DMS53 treated with DMSO at 0.1 percent for 48 hours (cell line): ENCODE results near the gene HPSE2.
"Not testable (repeated sequence)": the region's sequence is repeated elsewhere in the genome, so short reads cannot be mapped to it uniquely, and the experiment has no call there.

ENCODE experiments used
- DNase-seq: peaks from one replicate; lab custom pipeline; 2025; ENCODE audit not compliant: unreplicated experiment; lab: John Stamatoyannopoulos, UW

The HPSE2 gene

DNA sequence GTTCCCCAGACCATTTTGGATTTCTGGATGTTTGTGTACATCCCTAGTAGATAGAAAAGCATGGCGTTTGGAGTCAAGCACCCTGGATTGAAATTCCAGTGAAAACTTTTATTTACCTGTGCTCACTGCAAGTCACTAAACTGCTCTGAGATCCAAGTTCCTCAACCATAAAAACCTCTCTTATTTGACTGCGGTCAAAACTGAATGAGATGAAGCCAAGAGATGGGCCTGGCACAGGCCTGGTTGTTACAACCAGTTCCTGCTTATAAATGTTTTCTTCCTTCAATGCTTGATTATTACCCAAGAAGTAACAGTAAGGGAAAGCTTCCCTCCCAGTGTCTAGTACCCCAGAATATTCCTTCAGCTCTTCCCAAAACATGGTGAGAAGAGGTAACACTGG lies 718.0 kb downstream of the HPSE2 start:
- no peak for DNase-seq

DNA sequence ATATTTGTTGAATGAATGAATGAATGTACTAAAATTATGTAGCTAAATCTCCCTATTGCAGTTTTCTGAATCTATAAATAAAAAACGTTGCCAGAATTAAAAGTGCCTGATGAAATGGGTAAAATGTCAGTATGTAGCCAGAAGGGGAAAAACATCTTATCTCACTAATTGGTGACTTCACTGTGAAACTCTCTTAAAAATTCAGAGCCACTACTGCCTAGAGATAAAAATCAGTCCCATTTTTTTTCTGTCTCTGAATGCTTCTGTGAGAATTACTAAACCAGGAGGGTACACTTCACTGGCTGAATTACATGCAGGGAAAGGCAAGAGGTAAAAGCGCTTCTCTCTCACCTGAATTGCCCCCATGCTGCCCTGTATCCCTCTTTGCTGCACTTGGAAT lies 719.3 kb downstream of the HPSE2 start:
- no peak for DNase-seq

DNA sequence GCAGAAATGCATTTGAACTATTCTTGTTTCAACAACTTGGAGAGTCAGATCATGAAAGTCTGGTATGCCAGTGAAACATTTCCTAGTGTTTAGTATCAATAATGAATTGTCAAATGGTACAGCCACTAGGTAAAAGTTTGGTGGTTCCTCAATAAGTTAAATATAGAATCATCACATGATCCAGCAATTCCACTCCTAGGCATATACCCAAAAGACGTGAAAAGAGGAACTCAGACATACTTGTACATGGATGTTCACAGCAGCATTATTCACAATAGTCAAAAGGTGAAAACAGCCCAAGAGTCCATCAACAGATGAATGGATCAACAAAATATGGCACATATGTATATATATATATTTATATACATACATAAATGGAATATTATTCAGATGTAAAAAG lies 721.9 kb downstream of the HPSE2 start:
- no peak for DNase-seq

DNA sequence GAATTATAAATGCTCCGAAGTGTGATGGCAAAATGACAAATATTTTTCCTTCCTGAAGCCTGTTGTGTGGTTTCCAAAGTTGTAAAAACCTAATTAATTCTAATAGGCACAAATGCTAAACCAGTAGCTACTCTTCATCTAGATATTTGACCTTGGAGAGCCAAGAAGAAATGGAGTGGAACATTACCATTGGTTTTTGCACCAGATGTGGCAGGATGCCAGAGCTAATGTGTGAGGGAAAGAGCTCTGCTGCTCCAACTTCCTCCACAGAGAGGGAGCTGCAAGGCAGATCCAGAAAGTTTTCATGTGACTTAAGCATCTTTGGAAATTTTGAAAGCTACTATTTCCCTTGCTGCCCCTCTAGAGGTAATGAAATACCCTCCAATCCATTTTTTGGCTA lies 723.8 kb downstream of the HPSE2 start:
- DNase-seq, result no peak

DNA sequence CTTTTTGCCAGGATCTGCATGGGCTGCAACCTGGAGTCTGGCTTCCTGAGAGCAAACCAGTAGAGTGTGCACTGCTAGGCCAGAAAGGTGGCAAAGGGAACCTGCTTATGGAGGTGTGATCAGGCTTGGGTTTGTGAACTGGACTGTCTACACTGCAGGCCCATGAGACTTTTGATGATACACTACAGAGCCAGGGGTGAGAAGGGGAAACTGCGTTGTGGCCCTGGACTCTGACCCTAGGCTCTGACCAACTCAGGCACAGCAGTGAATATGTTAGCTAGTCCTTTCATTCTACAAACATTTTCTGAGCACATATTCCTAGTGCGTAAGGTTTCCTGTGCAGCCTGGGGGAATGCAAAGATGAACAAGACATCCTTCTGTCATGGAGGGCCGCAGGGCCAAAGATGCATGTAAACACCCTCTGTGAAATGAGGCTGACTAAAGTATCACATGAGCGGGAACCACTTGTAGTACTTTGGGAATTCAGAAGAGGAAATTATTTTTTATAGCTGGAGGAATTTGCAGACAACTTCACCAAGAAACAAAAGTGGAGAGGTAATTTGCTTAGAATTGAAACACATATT lies 725.1 kb downstream of the HPSE2 start:
- DNase-seq, result no peak

DNA sequence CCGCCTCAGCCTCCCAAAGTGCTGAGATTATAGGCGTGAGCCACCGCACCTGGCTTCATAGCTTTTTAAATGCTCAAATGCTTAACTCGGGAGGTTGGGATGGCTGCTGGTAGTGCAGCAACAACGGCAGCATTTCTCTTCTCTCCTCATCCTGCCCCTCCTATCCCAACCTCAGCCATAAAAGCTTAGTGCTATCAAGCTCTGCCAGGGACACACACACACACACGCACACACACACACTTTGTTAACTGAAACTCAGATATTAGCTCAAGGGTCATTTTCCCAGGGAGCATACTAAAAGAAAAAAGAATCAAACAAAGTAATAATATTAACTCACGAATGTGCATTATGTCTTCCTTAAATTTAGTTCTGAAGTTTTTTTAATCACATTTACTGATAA lies 725.9 kb downstream of the HPSE2 start:
- DNase-seq, result no peak

DNA sequence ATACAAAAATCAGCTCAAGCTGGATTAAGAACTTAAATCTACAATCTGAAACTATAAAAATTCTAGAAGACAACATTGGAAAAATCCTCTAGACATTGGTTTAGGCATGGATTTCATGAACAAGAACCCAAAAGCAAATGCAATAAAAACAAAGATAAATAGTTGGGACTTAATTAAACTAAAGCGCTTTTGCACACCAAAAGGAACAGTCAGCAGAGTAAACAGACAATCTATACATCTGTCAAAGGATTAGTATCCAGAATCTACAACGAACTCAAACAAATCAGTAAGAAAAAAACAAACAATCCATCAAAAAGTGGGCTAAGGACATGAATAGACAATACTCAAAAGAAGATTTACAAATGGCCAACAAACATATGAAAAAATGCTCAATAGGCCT lies 733.1 kb downstream of the HPSE2 start:
- DNase-seq, result not testable (repeated sequence)

DNA sequence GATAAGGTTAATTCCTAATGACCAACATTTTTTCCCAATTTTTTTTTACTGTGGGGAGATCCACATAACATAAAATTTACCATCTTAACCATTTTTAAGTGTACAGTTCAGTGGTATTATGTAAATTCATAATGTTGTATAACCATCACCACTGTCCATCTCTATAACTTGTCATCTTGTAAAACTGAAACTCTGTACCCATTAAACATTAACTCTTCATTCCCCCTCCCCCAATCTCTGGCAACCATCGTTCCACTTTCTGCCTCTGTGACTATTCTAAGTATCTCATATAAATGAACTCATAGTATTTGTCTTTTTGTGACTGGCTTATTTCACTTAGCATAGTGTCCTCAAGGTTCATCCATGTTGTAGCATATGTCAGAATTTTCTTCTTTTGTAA lies 742.9 kb downstream of the HPSE2 start:
- no peak for DNase-seq

DNA sequence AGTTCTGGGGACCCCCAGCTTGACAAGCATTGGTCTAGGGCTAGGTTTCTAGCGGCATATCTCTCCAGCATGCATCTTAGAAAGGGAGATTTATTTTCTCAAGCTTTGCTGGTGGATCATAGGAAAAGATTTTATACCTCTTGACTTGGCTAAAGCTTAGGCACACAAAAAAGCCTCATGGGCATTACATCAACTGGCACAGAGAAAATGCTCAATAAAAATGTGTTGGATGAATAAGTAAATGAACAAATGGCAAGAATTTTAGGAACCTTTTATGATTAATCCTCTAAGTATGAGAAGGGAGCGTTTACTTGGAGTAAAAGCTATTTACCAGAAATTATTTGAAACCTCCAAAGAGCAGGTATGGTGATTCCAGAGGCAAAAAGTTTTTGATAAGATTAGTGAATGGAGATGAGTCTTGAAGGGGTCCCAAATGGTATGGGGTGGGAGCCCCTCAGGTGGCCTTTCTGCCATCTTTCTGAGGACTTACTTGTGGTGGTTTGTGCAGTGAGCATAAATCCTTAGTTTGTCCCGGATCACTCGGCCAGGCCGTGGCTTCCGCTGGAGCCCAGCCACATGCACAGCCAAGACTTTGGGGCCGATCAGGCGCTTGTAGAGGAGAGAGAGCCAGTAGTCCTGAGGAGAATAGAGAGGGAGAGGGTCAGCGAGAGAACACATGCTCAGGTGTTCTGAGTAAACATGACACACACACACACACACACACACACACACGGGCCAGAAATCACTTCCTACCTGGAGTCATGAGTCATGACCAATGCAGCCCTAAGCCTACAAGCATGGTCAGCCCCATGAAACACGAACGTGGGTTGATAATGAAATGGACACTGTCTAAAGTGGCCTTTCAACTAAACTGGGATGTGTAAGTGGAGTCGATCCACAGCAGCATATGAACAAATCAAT lies 745.8 kb downstream of the HPSE2 start:
- peak; percentile 80 for DNase-seq

DNA sequence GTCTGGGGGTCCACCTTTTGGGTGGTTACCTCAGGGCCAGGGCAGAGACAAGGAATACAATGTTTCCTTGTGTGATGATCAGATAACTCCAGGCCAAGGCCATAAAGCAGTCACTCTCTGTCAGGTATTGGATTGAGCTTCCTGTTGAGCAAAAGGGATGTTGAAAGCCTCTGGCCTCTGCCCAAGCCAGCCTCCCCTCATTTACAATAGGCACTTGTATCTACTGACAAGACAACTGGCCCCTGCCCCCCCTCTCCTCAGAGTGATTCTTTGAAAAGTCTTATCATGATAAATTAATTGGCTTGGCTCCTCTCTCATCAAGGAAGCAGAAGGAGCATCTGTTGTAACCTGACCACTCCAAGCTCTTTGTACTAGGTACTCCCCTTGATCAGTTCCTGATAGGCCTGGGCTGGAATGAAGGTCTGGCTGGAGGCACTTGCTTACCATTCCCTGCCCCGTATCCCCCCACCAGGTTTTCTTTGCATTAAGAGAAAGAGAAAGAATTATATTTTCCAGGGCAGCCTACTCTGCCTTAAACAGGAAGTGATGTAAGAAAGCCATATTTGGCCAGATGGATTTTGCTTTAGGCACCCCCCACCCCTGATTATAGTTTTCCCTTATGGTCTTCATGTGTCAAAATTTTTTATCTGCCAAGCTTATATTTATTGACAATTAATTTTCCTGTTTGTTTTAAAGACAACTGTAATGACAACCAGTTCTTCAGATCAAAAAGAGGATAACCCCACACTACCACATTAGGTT lies 746.8 kb downstream of the HPSE2 start:
- no peak for DNase-seq

DNA sequence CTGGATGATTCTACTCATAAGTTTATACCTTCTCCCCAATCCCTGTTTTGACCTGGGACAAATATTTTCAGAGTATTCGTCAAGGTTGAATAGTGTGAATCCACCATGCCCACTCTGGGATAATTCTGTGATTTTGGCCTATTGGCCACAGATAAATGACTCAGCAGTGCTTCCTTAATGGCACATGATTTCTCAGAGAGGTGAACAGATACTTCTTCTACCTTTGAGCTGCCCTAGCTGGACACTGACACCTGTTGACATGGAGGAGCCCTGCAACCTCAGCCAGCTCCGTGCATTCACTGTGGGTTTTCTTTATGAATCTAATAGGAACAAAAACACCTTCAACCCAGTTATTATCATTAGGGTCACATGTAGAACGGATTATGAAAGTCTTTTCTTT lies 748.0 kb downstream of the HPSE2 start:
- DNase-seq, result no peak

DNA sequence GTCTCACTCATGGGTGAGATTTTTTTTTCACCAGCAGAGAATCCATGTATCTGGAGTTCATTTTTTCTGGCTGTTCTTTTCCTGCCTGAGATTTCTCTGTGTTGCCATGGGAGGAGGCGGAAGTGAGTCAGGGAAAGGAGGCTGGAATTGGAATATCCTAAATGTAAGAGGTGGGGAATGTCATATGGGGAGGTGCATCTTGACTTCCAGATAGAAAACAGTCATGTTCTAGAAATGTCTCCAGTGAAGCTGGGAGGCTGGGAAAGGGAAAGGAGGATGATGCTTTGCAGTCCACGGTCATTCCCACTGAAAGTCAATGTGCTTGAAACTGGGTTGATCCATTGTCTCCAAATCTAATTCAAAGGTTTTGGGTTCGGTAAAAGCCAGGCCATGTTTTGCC lies 749.2 kb downstream of the HPSE2 start:
- no peak for DNase-seq

DNA sequence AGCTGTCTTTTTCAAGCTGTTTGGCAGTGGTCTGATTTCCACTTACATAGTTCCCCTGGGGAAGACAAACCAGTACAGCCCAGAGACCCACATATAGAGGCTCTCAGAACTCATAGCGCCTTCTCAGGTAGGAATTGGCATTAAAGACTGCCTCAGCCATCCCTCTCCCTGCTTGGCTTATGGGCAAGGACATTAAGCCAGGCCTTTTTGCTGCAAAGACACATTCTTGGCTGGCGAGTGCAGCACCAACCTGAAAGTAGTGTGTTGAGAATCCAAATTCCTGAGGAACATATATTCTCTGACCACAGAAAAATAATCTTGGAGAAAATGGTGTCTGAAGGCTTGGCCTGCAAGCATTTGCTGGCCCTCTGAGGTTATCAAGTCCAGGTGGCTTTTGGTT lies 749.7 kb downstream of the HPSE2 start:
- DNase-seq, result no peak

DNA sequence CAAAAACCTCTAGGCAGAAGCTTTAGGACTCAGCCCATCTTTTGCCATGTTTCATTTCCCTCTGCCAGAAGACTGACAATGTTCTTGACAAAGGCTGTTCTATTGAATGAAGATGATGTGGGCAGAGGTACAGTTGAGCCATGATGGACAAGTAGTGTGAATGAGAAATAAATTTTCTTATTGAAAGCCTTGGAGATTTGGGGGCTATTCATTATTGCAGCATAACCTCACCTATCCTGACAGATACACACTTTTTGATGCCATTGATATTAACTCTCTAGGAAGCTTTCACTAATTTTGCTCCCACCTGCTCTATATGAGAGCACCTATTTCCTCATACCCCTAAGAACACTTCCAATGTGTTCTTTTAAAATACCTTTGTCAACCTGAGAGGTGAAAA lies 752.0 kb downstream of the HPSE2 start:
- DNase-seq, result no peak

DNA sequence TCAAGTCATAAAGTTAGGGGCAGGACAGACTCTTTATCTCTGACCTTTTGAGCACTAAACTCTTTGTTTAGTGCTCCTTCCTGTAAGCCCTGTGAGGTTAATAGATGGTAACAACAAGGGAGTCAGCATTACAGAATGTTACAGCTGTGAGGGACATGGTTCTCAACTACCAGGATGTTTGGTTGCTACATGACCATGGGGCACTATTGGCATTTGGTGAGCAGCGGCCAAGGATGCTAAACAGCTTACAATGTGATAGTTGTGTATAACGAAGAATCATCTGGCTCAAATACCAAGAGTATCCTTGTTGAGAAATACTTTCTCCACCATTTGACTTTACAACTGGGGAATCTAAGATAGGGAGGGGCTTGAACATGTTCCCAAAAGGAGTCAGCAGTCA lies 753.6 kb downstream of the HPSE2 start:
- no peak for DNase-seq

DNA sequence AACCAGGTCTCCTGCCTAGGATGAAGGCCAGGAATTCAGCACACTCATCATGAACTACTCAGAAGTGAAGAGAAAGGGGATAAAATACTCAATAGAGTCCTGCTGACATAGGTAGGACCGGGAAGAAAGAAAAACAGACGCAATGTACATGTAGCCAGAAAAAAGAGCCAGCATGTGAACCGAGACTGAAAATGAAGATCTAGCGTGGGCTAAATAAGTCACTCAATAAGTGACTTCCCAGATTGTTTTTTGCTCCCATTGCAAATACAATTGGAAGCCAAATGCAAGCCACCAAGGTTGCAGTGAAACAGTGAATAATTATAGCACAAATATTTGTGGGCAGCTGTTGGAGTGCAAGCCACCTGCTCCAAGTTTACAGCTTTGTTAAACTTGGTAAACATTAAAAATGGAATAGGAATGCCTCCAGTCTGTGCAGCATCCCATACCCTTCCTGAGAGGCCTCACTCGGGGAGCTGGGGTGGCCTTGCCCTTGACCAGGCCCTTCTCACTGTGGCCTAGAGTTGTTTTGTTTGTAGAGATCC lies 754.2 kb downstream of the HPSE2 start:
- DNase-seq, result no peak

DNA sequence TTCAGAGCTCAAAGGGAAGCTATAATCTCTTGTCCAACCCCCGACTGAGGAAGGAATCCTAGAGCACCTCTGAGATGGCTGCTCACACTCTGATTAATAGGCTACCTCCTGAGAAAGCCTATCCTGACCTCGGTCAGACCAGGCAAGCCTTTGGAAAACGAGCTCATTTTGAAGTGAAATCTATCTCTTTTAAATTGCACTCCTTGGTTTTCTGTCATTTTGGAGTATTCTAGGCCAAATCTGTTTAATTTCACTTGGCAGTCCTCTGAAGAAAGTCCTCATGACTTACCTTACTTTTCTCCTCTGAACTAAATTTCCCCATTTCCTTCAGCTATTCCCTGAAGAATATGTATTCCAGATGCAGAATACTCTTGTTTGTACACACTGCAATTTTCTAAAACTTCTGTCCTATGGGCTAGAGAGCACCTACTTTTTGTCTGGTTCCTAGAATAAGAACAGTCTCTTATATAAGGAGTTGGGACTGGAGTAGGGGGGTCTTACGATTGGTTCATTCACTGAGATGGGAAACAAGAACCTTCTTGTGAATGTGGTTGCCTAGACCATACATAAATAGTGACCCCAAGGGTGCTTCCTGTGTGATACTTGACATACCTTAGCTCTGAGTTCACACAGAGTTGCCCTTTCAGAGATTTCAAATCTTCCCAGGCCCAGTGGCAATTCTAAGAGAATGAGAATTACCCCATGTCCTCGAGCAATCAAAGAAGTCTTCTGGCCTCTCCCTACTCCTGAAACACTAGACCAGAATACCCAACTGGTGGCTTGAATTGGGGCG lies 757.0 kb downstream of the HPSE2 start:
- DNase-seq, result no peak

DNA sequence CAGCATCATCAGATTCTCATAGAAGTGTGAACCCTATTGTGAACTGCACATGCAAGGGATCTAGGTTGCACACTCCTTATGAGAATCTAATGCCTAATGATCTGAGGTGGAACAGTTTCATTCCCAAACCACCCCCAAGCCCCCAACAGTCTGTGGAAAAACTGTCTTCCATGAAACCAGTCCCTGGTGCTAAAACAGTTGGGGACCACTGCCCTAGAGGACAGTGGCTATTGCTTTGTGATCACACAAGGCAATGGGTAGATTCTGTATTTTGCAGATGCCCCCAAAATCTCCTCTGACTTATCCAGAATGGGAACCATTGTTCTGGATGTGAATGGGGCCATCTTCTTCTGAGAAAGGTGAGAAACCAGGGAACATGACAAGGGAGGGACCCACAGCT lies 757.8 kb downstream of the HPSE2 start:
- no peak for DNase-seq

DNA sequence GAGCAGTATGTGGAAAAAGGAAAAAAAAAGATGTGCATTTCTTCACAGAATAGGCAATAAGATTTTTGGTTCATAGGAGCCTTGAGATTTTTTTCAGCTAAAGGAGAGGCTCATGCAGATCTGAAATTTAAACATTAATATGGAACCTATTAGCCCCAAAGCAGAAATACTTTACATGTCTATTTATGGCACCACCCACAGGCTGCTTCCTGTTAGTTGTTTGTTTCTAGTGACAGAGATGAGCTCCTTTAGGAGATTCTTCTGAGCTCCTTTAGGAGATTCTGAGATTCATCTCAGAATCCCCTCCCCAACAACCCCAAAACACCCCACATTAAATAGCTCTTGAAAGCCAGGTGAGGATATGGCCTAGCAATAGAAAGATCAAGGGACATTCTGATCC lies 761.0 kb downstream of the HPSE2 start:
- no peak for DNase-seq

DNA sequence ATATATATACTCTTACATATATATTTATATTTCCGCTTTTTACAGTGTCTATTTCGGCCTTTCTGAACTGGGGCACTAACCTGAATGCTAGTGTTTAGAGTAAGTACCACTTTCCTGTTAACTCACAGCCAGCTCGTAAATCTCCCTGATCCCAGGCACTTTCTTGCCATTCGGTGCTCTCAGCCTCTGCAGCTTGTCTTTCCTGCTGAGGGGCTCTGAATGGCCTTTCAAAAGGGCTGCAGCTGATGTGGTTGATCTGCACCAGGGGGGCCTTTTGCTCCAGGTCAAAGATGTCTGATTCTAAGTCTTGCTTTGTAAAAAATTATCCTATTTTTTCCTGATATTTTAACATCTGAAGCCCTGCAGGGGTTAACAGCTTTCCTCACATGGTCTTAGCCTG lies 763.5 kb downstream of the HPSE2 start:
- no peak for DNase-seq

DNA sequence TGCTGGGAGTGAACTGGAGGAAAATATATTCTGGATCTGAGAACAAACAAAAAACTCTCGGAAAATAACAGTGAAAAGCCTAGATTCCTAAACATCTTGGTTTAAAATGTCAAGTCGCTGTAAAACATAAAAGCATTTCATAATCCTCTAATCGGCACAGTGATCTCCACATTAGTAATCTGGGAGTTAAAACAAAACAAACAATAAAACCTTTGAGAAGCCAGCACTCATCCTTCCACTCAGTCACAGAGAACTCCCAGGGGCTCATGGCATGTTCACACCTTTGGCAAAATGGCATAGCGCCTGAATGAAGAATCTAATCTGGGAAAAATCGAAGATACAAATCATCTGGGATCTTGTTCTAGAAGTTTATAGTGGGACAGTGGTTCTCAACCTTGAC lies 764.8 kb downstream of the HPSE2 start:
- DNase-seq, result no peak
